ENCODE results near the gene GALNTL6. TPM values are rescaled to one million over a fixed set of nuclear protein-coding genes. Genes with fewer than 3 reads are reported as not detected.
"Not testable (repeated sequence)": the region's sequence is repeated elsewhere in the genome, so short reads cannot be mapped to it uniquely, and the experiment has no call there.

GALNTL6 gene
- total and polyA plus RNA-seq, 9 of the 15 experiments (the other 6 are each of a cell fraction or from before 2014, with no cell fraction given) = 0.18 to 0.50 (median 0.29) TPM

DNA sequence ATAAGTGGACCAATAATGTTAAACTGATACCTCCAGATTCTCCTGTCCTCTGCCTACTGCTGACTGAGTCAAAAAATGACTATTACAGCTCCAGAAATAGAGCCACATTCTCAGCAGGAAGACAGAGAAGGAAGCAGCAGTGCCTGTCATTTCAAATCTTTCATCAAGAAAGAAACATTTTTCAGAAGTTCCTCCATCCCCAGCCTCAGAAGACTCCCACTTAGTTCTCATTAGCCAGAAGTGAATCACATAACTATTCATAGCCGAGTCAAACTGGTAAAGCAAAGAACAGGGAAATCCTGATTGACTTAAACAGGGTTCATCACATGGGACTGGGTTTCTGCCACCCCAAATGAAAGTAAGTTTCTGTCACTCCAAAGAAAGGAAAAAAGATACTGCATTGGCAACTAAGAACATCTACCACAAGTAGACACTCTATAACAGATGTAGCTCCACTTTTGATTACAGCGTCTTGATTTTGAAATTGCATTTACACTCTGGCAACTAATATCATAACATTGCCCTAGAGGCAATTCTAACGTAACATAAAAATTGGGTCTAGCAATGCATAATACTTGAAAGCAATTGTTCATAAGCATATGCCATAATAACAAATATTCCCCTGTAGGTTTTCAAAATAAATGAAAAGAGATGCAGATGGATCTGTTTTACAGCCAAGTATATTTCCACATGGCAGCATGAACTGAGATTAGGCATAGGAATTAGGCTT, 599.8 kb downstream of the GALNTL6 start:
- Histone ChIP-seq H3K9ac (ENCODE audit: insufficient read depth in 1 of 2, low read depth in 2 of 2, low read length in 2 of 2) (no peak overlapping the region), H4K20me1 (replicated peaks; ENCODE audit: control insufficient read depth, insufficient read depth, low read length) (no peaks in the 10 kb centered on the region), H3K36me3 (ENCODE audit: control insufficient read depth, insufficient read depth, low read length) (no peaks in the 10 kb centered on the region), H3K4me3 (no peak overlapping the region), H3K9me1 (ENCODE audit: control insufficient read depth, insufficient read depth, low read length) (no peaks in the 10 kb centered on the region), H3K79me2 (ENCODE audit: control insufficient read depth, insufficient read depth, low read length) (no peaks in the 10 kb centered on the region), H3K27ac (ENCODE audit: extremely low read depth, low read depth, low read length) (no peak overlapping the region), H3K4me2 (ENCODE audit: insufficient read depth, low read length) (no peak overlapping the region), H3K9me3 (replicated peaks; ENCODE audit: control insufficient read depth, insufficient read depth, low read depth, low read length) (no peaks in the 10 kb centered on the region), H3K27me3 (ENCODE audit: control insufficient read depth in 2 of 2, insufficient read depth in 2 of 2, low read length in 2 of 2) (no peaks in the 10 kb centered on the region), H3K4me1 (replicated peaks in 1 of 2; ENCODE audit: control insufficient read depth in 2 of 2, insufficient read depth in 2 of 2, low read length in 2 of 2) (no peaks in the 10 kb centered on the region), H2AFZ (ENCODE audit: low read depth, low read length) (no peak overlapping the region)
- POLR2A ChIA-PET = no interaction called here
- FAIRE-seq (no peak), ATAC-seq (no peak), DNase-seq (ENCODE audit: extremely low read depth in 1 of 4, low spot score in 3 of 4) (no peak)
- BruUV-seq (replicated peaks) = no TSS peak
- 0% methylated on average over 3 of the region's 3 CpGs for WGBS (ENCODE audit: insufficient coverage, low coverage, missing lambda C conversion rate)
- TF ChIP-seq WHSC1 (IDR thresholded peaks at IDR 0.05; ENCODE audit: low read length) (no peak), ZNF764 (CRISPR knock-in tag; IDR thresholded peaks at IDR 0.05; ENCODE audit: low read depth) (no peak), RUNX1 (IDR thresholded peaks at IDR 0.05; ENCODE audit: low read depth) (no peak), KLF1 (tag; IDR thresholded peaks at IDR 0.05) (no peak), RBM39 (optimal IDR thresholded peaks at IDR 0.05; ENCODE audit: low read depth, low read length) (no peak), MBD2 (IDR thresholded peaks at IDR 0.05; ENCODE audit: borderline replicate concordance, low read depth) (no peak), XRCC5 (IDR thresholded peaks at IDR 0.05; ENCODE audit: low read depth, low read length) (no peak), SMC3 (conservative IDR thresholded peaks at IDR 0.05; ENCODE audit: insufficient read depth, low read depth, low read length) (no peak), ETV1 (tag; conservative IDR thresholded peaks at IDR 0.05; ENCODE audit: low read depth) (no peak)
- in situ Hi-C loops (cut with MboI) = no loop called here
- intact Hi-C loops (cut with micrococcal nuclease) = no loop called here
- CTCF ChIA-PET (ENCODE audit: low intra/inter-chr PET ratio) = no interaction called here

- H3K9me3 ChIP-seq (replicated peaks; ENCODE audit: control insufficient read depth, insufficient read depth, low read depth, low read length); H2AFZ ChIP-seq (ENCODE audit: low read depth, low read length); FAIRE-seq; in situ Hi-C loops (cut with MboI); H3K4me1 ChIP-seq (replicated peaks in 1 of 2; ENCODE audit: control insufficient read depth in 2 of 2, insufficient read depth in 2 of 2, low read length in 2 of 2); DNase-seq (ENCODE audit: extremely low read depth in 1 of 4, low spot score in 3 of 4); H3K27me3 ChIP-seq (ENCODE audit: control insufficient read depth in 2 of 2, insufficient read depth in 2 of 2, low read length in 2 of 2); H3K4me2 ChIP-seq (ENCODE audit: insufficient read depth, low read length); H3K27ac ChIP-seq (ENCODE audit: extremely low read depth, low read depth, low read length); BruUV-seq (replicated peaks); H3K4me3 ChIP-seq; ATAC-seq; H3K36me3 ChIP-seq (ENCODE audit: control insufficient read depth, insufficient read depth, low read length); H3K9ac ChIP-seq (ENCODE audit: insufficient read depth in 1 of 2, low read depth in 2 of 2, low read length in 2 of 2); H4K20me1 ChIP-seq (replicated peaks; ENCODE audit: control insufficient read depth, insufficient read depth, low read length); POLR2A ChIA-PET; intact Hi-C loops (cut with micrococcal nuclease); CTCF ChIA-PET (ENCODE audit: low intra/inter-chr PET ratio); H3K9me1 ChIP-seq (ENCODE audit: control insufficient read depth, insufficient read depth, low read length); H3K79me2 ChIP-seq (ENCODE audit: control insufficient read depth, insufficient read depth, low read length): not testable (repeated sequence)
- 3% methylated on average over 12 of the region's 12 CpGs for WGBS (ENCODE audit: insufficient coverage, low coverage, missing lambda C conversion rate)
Observed at GRCh38 chr4:172428979-172429378, 615.8 kb downstream of the GALNTL6 start.

Data from K562 (cell line).